ENCODE measurements around the gene GALNT6. TPM values are rescaled to one million over a fixed set of nuclear protein-coding genes. Genes with fewer than 3 reads are reported as not detected.
A peak's percentile ranks its signal among the peaks of the same experiment; 100 is the strongest.
"Not testable (repeated sequence)": the region's sequence is repeated elsewhere in the genome, so short reads cannot be mapped to it uniquely, and the experiment has no call there.

Gene GALNT6
- total RNA-seq, 1 donor from 2014 or later: 14.4 TPM

DNA sequence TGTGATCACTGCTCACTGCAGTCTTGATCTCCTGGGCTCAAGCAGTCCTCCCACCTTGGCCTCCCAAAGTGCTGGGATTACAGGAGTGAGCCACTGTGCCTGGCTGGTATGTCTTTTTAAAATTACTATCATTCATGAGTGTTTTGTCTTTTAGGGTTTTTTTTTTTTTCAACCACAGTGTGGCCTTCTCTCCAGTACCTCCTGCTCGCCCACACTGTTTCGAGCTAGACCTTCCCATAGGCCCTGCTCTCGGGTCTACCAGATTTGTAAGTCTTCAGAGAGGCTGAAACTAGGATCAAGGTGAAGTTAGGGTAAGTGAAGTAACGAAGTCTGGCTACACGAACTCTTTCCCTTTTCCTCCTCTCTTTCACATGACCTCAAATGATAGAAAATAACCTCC, 68.8 kb downstream of the GALNT6 start:
- no peak for DNase-seq

DNA sequence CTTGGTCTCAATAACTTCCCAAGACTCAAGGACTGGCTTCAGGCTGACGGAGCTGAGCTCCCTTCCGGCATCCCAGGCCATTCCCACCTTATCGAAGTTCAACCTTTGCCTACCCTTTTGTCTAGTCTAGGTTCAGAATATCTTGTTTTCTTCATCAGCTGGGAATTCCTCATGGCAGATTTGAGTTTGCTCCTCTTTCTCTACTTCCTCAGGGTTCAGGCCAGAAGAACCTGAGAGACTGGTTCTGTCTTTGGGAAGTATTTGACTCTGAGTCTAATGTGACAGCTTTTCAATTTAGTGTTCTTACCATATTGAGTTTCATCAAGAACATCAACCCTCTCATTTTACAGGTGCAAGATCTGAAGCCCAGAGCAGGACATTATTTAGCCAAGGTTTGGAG, 69.3 kb downstream of the GALNT6 start:
- no peak for DNase-seq

- DNase-seq: peak; percentile 69
Observed at GRCh38 chr12:51320695-51321320, 70.4 kb downstream of the GALNT6 start.

GRCh38 chr12:51320311-51320694, 70.9 kb downstream of the GALNT6 start:
- no peak for DNase-seq

DNA sequence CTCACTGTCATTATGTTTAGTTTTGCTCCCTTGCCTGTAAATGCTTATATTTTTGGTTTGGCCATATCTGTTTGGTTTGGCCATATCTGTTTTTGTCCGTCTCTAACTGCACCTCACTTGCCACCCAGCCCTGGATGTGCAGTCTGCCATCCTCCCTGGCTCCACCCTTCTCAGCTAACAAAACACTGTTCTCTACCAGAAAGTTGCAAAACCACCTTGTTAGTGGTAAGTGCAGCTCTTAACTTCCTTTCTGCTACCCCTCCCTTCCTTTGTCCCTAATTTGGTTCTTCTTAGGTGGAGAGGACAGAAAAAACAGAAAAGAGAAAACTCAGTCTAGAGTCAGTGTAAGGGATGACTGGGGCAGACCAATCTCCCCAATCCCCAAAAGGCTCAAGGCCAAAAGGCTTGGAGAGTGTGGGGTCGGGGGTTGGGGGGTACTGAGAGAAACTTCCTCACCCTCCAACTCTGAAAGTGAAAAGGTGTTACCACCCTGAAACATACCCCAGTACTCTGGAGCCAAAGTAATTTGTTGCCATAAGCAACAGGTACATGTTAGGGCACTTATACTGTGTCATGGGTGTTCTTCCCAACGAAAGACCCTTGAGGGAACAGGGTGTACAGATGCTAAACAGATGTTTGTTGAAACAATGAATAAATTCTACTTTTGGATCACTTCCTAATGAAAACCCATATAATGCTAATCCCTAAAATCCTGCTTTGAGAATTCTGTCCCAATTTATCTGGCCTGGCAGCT, 72.2 kb downstream of the GALNT6 start:
- no peak for DNase-seq

DNA sequence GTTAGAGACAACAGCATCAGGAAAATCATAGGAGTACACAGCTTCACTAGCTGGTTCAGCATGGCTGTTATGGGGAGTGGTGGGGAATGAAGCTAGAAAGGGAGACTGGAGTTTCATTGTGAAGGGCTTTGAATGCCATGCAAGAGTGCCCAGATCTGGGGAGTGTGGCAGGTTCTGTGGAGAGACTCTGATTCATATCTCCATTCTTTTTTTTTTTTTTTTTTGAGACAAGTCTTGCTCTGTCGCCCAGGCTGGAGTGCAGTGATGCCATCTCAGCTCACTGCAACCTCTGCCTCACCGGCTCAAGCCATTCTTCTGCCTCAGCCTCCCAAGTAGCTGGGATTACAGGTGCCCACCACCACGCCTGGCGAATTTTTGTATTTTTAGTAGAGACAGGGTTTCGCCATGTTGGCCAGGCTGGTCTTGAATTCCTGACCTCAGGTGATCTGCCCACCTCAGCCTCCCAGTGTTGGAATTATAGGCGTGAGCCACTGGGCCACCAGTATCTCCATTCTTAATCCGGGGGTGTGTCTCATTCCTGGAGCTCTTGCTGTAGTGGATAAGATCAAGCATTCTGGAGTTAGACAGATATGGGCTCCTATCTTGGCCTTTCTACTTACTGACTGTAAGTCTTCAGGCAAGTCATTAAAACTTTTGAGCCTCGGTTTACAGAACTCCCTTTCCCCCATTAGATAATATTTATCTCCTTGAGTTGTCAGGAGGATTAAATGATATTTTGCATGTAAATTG, 73.0 kb downstream of the GALNT6 start:
- DNase-seq: not testable (repeated sequence)

- DNase-seq: no peak
Observed at GRCh38 chr12:51311389-51311788, 79.8 kb downstream of the GALNT6 start.

DNA sequence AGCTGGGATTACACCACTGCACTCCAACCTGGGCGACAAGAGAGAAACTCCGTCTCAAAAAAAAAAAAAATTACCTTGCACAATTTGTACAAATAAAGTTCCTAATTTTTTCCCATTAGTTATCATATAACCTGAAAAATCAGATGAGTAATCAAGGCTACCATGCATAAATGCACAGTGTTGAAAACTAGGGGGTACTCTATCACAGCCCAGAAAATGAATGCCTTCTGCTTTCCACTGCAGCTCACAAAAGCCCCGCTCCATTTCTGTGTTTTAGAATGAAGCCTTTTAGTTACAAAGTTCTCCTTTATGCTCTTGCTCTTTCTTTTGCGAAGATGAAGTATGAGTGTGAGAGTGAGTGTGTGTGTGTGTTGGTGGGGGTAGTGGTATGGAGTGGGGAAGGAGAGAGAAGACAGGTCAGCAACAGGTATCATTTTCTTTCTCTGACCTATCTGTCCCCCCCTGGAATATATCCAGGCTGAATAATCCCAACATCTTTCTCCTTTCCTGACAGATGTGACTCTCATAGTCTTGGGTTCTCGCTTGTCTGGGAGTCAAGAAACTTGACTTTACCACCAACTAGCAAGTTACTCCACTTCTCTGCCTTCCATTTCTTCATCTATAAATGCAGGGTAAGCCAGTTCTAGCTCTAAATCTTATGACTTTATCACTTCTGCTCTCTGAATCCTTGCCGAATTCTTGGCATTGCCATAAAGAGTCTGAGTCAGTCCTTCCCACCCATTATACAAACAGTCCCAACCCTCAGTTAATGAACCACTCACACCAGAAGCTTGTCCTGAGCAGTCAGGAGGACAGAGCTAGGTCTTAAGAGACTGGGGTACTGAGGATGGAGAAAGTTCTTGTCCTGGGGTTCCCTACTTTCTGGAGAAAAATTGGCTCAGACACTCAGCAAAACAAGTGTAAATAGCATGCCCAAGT, 83.3 kb downstream of the GALNT6 start:
- DNase-seq: no peak

- no peak for DNase-seq
Observed at GRCh38 chr12:51306507-51306906, 84.7 kb downstream of the GALNT6 start.

Other genes with a start within 250 kb of the GALNT6 start
- gene TFCP2, start 218.3 kb downstream of the GALNT6 start, total RNA-seq: 28.2 TPM
- gene POU6F1, start 173.3 kb downstream of the GALNT6 start, total RNA-seq: 4.5 TPM
- 74.2 TPM for gene DAZAP2, start 152.6 kb downstream of the GALNT6 start, total RNA-seq
- gene SMAGP, start 121.0 kb downstream of the GALNT6 start, total RNA-seq: 5.0 TPM
- 3.8 TPM for gene BIN2, start 67.2 kb downstream of the GALNT6 start, total RNA-seq
- gene CELA1, start 44.7 kb downstream of the GALNT6 start, total RNA-seq: not detected
- 1.2 TPM for gene SLC4A8, start 33.4 kb upstream of the GALNT6 start, total RNA-seq
- 2.1 TPM for gene SCN8A, start 199.8 kb upstream of the GALNT6 start, total RNA-seq

All from tongue (tissue), 2 donors.